ENCODE measurements around the gene UBN1.

UBN1 gene

DNA sequence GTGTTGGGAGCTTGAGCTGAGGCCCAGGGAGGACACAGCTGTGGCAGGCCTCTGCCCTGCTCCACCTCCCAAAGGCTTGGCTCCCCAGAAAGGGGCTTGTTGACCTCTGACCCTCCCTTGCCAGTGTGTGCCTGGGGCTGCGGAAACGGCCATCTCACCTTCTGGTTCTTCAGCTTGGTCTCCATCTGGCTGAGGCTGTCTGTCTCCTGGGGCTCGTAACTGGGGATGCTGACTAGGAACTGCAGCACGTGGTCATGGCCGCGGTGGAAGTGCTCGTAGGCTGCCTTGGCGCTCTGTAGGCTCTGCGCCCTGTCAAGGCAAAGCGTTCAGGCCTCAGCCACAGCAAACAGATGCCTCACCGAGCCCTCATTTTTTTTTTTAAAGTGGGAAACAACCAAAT is 42.7 kb downstream of the UBN1 start:
- DNase-seq: no peak

DNA sequence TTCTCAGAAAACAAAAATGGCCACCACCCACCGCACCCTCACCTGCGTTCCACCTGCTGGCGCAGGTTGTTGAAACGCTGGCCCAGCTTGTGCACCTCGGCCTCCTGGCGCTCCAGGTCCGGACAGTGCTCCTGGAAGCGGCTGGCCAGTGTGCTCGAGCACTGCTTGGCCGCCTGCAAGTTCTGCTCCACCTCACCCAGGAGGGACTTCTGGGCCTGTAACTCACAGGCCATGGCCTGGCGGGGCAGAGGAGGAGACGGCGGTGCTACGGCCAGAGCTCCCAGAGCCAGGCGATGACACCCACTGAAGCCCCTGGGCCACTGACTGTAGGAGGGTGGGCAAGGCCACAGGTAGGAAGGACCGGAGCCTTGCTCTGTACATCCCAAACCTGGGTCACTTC is 43.4 kb downstream of the UBN1 start:
- no peak for DNase-seq

- DNase-seq: no peak
Measured at GRCh38 chr16:4891097-4891885, 44.0 kb downstream of the UBN1 start.

GRCh38 chr16:4891886-4892216 is 44.6 kb downstream of the UBN1 start:
- DNase-seq: no peak

- peak; percentile 43 for DNase-seq
Measured at GRCh38 chr16:4892361-4893102, 45.3 kb downstream of the UBN1 start.

GRCh38 chr16:4893103-4893862 is 46.0 kb downstream of the UBN1 start:
- no peak for DNase-seq

DNA sequence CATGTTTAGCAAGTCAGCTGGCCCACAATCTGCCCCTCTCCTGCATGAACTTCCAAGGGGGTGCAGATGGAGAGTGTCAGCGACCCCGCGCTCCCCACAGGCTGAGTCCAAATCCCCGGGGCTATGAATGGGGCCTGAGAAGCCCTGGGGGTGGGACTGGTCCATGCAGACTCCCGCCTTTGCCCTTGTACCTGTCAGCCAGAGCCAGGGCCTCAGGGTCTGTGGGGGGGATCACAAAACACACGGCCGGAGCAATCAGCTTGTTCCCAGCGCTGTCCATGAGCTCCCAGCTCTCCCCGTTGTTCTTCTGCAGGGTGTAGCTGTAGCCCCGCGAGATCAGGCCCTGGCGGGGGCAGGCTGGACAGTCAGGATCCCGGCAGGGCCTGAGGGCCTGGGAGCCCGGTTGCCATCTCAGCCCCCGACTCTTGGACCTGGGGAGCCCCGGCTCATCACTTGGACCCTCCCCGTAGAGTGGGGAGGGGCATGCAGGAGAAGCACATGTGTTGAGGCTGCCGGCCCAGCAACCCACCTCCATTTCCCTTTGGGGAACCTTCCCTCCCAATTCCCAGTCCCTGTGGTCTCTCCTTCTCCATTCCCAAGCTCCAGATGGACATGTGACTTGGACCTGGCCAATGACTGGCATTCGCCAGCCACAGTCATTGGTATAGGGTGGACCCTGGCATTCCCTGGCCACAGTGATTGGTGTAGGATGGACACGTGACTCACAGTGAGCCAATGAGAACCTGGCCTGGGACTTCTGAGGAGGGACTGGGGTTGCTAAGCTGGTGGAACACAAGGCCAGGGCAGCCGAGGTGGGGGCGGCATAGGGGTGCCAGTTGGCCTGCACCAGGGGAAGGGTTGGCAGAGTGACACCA is 47.2 kb downstream of the UBN1 start:
- DNase-seq: no peak

DNA sequence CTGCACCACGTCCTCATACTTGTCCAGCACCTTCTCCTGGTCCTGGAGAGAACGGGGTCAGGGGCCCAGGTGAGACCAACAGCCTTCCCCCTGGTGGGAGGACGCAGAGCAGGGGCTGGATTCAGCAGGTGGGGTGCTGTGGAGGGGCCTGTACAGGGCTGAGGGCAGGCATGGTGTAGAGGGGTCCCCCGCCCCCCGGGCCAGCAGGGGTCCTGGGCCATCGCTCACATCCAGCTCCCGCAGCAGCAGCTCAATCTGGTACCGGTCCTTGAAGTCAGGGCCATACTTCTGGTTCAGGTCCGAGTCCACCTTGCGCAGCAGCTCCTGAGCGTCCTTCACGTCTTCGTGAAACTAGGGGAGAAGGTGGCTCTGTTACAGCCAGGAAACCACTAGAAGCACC is 48.1 kb downstream of the UBN1 start:
- no peak for DNase-seq

- peak; percentile 8 for DNase-seq
Measured at GRCh38 chr16:4896761-4897160, 49.5 kb downstream of the UBN1 start.

GRCh38 chr16:4897328-4897727 is 50.0 kb downstream of the UBN1 start:
- no peak for DNase-seq

GRCh38 chr16:4898811-4899473 is 51.7 kb downstream of the UBN1 start:
- no peak for DNase-seq

GRCh38 chr16:4899474-4899846 is 52.2 kb downstream of the UBN1 start:
- DNase-seq: no peak

GRCh38 chr16:4900036-4900435 is 52.8 kb downstream of the UBN1 start:
- no peak for DNase-seq

- DNase-seq: no peak
Measured at GRCh38 chr16:4900750-4901149, 53.5 kb downstream of the UBN1 start.

DNA sequence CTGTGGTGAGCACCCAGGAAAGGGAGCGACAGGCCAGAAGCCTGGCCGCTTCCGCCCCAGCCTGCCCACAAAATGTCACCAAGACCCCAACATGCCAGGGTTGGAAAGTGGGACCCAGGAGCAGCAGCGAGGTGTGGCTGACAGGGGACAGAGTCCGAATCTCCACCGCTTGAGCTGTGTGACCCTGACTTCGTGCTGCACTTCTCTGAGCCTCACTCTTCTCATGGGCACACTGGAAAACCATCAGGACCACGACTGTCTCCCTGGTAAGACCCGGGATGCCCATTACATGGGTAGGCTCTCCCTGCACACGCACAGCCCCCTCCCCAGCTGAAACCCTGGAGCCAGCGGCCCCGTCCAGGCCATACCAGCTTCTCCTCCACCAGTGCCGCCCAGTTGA is 54.8 kb downstream of the UBN1 start:
- no peak for DNase-seq

GRCh38 chr16:4904108-4904941 is 57.0 kb downstream of the UBN1 start:
- DNase-seq: no peak

- DNase-seq: no peak
Measured at GRCh38 chr16:4904942-4905615, 57.8 kb downstream of the UBN1 start.

DNA sequence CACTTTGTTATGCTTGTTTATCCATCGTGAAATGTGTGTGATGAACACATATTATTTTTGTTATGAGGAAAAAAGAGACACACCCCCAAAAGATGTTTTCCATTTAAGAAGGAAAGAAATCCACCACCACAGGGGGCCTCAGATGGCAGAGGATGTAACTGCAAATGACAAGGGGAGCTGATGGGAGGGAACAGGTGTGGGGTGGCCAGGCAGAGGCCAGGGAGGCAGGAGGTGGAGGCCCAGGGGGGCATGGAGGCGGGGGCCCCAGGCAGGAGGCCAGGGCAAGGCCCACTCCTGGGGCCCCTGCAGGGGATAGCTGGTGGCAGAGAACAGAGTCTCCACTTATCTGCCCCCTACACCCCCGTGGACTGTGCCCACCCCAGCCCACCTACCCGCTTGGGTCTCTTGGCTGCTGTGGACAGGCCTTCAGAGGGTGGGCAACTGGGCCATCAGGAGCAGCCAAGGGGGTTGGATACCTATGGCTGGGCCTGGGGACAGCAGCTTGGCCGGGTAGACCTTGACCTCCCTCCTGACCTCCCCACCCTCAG is 61.6 kb downstream of the UBN1 start:
- no peak for DNase-seq

DNA sequence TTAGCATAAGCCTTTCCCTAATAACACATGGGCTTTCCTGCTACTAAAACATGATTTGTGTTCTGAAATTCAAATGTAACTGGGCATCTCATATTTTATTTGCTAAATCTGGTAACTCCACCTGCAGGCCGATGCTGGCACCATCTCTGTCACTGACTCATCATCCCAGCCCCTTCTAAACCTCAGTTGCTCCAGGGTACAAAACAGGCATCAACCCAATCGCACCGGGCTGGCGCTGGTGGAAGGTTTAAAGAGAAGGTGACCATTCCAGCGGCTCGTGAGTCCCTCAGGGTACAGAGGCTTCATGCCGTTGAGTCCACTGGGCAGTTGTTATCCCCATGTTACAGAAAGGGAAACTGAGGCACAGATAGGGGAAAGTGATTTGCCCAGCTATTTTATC is 62.5 kb downstream of the UBN1 start:
- DNase-seq: no peak

- no peak for DNase-seq
Measured at GRCh38 chr16:4910828-4911227, 63.5 kb downstream of the UBN1 start.

All from MV-4-11 (cell line).